Posterior vena cava (tissue), 2 donors: Measurements from ENCODE around the gene VAMP8. TPM values are rescaled to one million over a fixed set of nuclear protein-coding genes. Genes with fewer than 3 reads are reported as not detected.
"Not testable (repeated sequence)": the region's sequence is repeated elsewhere in the genome, so short reads cannot be mapped to it uniquely, and the experiment has no call there.

Experiments
- DNase-seq: peaks from one replicate; pipeline ENCODE4 v3.0.0-alpha.2; 2020; ENCODE audit warnings: low spot score
- intact Hi-C, 2 donors: fragments of 100-400 bp; cut with DNase I; formaldehyde crosslinking; loops; one replicate each; pipeline versions ENCODE4 v1.14.1 to v1.14.2; 2022 to 2023
- total RNA-seq, 2 donors: library from RNA; stranded (reverse); fragmentation: NEBNext Ultra II Directional; extraction: Animal tissue kit (Norgen Biotek cat#: 25700); gene quantifications; one replicate each; pipeline ENCODE4 v1.2.1, GENCODE V29; 2021
- donor health status: DM: yes; HTN: yes; CAD: no.
- donor health status: DM: yes; HTN: yes; CAD: no.

Gene VAMP8
- total RNA-seq, 2 donors from 2014 or later: 29.7 to 54.9 TPM

DNA sequence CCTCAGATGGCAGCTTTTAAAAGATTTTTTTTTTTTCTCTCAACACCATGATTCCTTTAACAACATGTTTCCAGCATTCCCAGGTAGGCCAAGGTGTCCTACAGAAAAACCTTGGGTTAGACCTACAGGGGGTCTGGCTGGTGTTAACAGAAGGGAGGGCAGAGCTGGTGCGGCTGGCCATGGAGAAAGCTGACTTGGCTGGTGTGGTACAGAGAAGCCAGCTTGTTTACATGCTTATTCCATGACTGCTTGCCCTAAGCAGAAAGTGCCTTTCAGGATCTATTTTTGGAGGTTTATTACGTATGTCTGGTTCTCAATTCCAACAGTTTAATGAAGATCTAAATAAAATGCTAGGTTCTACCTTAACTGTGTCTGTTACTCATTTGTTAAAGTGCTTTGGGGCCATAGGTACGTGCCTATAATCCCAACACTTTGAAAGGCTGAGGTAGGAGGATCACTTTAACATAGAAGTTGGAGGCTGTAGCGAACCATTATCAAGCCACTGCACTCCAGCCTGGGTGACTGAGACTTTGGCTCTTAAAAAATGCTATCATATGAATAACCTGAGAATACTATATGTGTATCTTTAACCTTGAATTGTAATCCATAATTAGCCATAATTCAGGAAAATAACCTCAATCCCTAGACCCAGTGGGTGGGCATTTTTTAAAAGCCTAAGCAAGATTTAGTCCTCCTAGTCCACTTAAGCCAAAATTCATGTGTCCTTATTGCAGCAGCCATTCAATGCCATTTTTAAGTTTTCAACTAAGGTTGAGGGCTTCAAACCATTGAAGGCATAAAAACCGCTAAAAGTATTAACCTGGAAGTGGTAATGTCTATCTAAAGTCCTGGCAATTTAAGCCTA is 32.2 kb upstream of the VAMP8 start:
- intact Hi-C loops: loop anchor here in 1 of 2 donors (5.0 kb wide), 1 partner anchor 113 kb away; no protein-coding TSS in a partner anchor
- not testable (repeated sequence) for DNase-seq

DNA sequence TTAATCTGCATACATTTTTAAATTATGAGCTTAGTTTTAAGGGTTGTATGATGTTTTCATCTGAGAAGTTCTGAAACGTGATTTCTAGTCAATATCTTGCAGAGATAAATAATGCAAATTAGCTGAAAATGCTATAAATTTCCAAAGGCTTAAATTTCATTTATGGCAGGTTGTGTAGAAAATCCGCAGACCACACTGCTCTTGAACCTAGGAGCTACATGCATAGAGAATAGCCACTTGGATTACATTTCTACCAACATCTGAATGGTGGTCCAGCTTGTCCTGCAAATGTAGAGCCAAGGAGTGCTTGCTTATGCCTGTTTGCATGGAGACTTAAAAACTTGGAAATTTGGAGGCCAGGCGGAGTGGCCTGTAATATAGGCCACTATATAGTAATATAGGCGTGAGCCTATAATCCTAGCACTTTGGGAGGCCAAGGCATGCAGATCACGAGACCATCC is 31.6 kb upstream of the VAMP8 start:
- intact Hi-C loops: loop anchor here in 1 of 2 donors (5.0 kb wide), 1 partner anchor 114 kb away; no protein-coding TSS in a partner anchor

DNA sequence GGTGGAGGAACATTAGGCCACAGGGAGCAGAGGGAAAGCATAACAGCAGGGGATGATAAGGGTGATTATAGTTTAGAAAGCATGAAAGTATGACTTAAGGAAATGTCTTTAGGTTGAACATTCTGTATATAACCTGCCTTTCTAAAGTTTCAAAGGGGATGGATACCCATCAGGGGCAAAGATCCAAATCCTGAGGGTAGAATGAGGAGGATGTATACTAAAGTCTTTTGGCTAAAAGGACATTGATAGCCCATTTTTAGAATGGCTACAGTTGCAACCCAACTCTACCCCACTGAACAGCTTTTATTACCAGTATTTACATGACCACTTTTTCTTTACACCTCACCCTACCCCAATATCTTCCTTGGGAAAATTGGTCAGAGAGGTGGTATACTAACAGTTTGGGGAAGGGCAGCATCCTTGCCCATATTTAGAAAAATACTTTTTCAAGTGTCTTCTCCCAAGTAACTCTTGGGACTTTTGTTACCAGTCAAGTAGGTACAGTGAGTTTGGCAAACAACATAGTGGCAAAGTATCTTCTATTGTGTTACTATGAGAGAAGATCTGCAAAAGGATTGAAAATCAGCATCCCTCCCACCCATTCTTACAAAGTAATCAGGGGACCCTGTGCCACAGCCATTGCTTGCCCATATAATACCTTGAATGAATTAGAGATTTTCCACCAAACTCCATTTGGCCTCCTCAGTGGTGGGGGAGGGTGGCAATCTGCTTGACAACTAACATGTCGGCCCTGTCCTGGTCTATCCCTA is 30.1 kb upstream of the VAMP8 start:
- intact Hi-C loops: loop anchor here in 1 of 2 donors (5.0 kb wide), 1 partner anchor 115 kb away; no protein-coding TSS in a partner anchor
- no peak for DNase-seq

More for the DNA sequence above, 31.6 kb upstream of the VAMP8 start:
- no peak for DNase-seq

- intact Hi-C loops: loop anchor here in 1 of 2 donors (5.0 kb wide), 1 partner anchor 116 kb away; no protein-coding TSS in a partner anchor
- DNase-seq: no peak
Observed at GRCh38 chr2:85547859-85548607, 29.4 kb upstream of the VAMP8 start.

DNA sequence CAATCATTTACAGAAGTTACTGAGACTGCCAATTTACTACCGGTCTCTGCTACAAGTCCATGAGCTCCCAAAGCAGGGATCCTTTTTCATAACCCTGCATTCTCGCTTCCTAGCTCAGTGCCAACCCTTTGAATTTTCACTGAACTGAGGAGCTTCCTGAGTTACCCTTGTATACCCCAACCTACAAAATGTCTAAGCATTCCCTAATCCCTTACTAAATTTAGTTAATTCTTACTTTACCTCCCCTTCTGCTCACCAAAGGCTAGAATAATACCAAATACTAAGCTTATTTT is 28.8 kb upstream of the VAMP8 start:
- intact Hi-C loops: loop anchor here in 1 of 2 donors (5.0 kb wide), 1 partner anchor 116 kb away; no protein-coding TSS in a partner anchor
- no peak for DNase-seq

GRCh38 chr2:85549095-85549494 is 28.3 kb upstream of the VAMP8 start:
- intact Hi-C loops: loop anchor here in 1 of 2 donors (5.0 kb wide), 1 partner anchor 117 kb away; no protein-coding TSS in a partner anchor
- DNase-seq: no peak

DNA sequence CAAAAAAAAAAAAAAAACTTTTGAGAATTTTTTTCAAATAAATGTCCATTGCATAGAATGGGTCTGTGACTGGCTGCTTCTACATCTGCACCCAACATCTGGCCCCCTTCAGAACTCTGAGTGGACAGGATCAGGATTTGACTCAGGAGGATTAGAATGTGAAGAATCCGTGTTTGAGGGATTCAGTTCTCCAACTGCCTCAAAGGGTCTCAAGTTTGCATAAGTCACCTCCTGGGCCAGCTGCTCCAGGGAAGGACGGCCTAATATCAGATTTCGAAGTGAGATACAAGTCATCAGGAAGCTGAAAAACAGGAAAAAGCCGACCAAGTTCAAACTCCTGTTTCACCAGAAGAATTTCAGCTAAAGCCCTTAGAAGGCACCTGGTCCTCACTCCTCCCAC is 27.6 kb upstream of the VAMP8 start:
- intact Hi-C loops: loop anchor here (2.0 to 5.0 kb wide), 2 partner anchors 118 to 129 kb away; no protein-coding TSS in a partner anchor
- no peak for DNase-seq

DNA sequence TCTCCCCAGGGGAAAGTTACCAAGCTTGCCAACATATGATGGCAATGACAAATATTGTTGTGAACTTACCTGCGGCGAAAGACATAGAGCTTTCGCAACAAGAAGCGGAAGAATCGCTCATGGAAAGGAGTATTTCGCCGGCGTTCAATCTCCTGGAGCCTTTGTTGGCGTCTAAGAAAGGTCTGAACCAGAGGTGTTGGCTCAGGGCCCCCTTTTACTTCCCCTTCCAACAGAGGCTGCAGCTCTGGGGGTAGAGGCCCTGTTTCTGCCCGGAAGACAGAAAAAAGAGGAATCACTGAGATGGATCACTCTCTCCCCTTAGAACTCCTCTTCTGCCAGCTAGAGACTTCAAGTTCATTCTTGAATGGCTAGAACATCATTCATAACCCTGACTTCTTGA is 26.9 kb upstream of the VAMP8 start:
- no peak for DNase-seq
- intact Hi-C loops: loop anchor here in 1 of 2 donors (2.0 kb wide), 1 partner anchor 130 kb away; no protein-coding TSS in a partner anchor

GRCh38 chr2:85551698-85552678 is 25.4 kb upstream of the VAMP8 start:
- intact Hi-C loops: loop anchor here (2.0 kb wide), 1 partner anchor 131 kb away; no protein-coding TSS in a partner anchor
- peak; percentile 90 for DNase-seq

- intact Hi-C loops: loop anchor here in 1 of 2 donors (2.0 kb wide), 1 partner anchor 132 kb away; no protein-coding TSS in a partner anchor
- no peak for DNase-seq
Observed at GRCh38 chr2:85553184-85553583, 24.2 kb upstream of the VAMP8 start.

GRCh38 chr2:85554980-85555612 is 22.3 kb upstream of the VAMP8 start:
- no peak for DNase-seq
- intact Hi-C loops: no loop called here

- intact Hi-C loops: no loop called here
- no peak for DNase-seq
Observed at GRCh38 chr2:85557130-85557529, 20.3 kb upstream of the VAMP8 start.

DNA sequence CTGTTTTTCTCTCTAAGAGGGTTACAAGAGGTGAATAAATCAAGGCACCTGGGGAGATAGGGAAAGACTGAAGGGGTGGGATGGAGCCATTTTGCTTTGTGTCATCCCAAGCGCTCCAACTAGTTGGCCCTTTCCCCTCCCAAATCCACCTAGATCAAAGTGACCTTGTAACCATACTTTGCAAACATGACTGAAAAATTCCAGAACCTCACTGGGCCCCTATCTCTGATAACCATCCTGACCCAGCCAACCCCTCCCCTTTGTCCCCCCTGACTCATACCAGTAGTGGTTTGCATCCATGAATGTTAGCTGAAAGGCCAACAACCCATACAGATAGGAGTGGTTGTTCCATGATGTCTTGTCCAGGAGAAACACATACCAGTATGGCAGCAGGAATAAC is 19.2 kb upstream of the VAMP8 start:
- DNase-seq: no peak
- intact Hi-C loops: no loop called here

DNA sequence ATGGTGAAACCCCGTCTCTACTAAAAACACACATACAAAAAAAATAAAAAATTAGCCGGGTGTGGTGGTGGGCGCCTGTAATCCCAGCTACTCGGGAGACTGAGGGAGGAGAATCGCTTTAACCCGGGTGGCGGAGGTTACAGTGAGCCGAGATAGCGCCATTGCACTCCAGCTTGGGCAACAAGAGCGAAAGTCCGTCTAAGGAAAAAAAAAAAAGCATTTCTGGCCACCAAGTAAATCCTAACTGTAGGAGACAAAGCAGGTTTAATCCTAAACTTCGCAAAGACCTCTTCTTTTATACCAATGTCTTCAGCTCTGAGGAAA is 17.0 kb upstream of the VAMP8 start:
- intact Hi-C loops: loop anchor here in 1 of 2 donors (5.0 kb wide), 1 partner anchor 42 kb away; the partner anchor contains the start of gene TMEM150A

DNA sequence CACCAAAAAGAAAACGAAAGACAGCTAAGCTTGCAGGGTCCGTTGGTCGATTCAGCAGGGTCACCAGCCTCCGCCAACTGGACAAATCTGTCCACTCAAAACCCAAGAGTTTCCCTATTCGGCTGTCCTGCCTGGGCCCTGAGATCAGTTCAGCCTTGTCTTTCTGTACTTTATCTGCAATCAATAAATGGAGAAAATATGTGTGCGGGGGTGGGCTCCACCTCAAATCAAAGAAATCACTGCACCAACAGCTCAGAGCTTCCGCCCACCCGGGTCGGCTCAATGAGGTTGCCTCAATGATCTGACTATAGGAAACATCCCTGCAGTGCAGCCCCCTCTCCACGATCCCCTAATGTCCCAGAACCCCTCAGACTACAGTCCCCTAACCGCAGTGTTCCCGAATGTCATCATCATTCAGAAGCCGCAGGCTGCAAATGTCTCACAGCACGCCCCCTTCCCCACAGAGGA is 16.5 kb upstream of the VAMP8 start:
- intact Hi-C loops: loop anchor here in 1 of 2 donors (5.0 kb wide), 1 partner anchor 41 kb away; the partner anchor contains the start of gene TMEM150A
- no peak for DNase-seq

More for the DNA sequence above, 17.0 kb upstream of the VAMP8 start:
- DNase-seq: not testable (repeated sequence)

- intact Hi-C loops: loop anchor here in 1 of 2 donors (5.0 kb wide), 1 partner anchor 41 kb away; the partner anchor contains the start of gene TMEM150A
Observed at GRCh38 chr2:85561280-85562212, 15.8 kb upstream of the VAMP8 start, which contains the start of gene GGCX. TSS of gene GGCX (minus strand) at chr2:85561493. CDS start at chr2:85561428, 65 bp downstream.

More at GRCh38 chr2:85561280-85562212, 15.8 kb upstream of the VAMP8 start, which contains the start of gene GGCX:
- peak; percentile 99 for DNase-seq
